ENCODE results near the gene INSIG2. TPM values are rescaled to one million over a fixed set of nuclear protein-coding genes. Genes with fewer than 3 reads are reported as not detected.

The INSIG2 gene
- total RNA-seq, 1 donor from 2014 or later, result 6.8 TPM

- no peak for ATAC-seq
Observed at GRCh38 chr2:118131771-118132170, 43.5 kb downstream of the INSIG2 start.

GRCh38 chr2:118133916-118134315 lies 45.6 kb downstream of the INSIG2 start:
- no peak for ATAC-seq

- no peak for ATAC-seq
Observed at GRCh38 chr2:118134650-118135049, 46.4 kb downstream of the INSIG2 start.

GRCh38 chr2:118145207-118145606 lies 56.9 kb downstream of the INSIG2 start:
- ATAC-seq, result no peak

GRCh38 chr2:118145806-118146205 lies 57.5 kb downstream of the INSIG2 start:
- no peak for ATAC-seq

- no peak for ATAC-seq
Observed at GRCh38 chr2:118146315-118147283, 58.3 kb downstream of the INSIG2 start.

GRCh38 chr2:118148133-118148532 lies 59.9 kb downstream of the INSIG2 start:
- ATAC-seq, result no peak

GRCh38 chr2:118148809-118149208 lies 60.5 kb downstream of the INSIG2 start:
- ATAC-seq, result no peak

- ATAC-seq, result no peak
Observed at GRCh38 chr2:118150294-118150693, 62.0 kb downstream of the INSIG2 start.

GRCh38 chr2:118151831-118152230 lies 63.6 kb downstream of the INSIG2 start:
- ATAC-seq, result no peak

GRCh38 chr2:118153433-118153832 lies 65.2 kb downstream of the INSIG2 start:
- ATAC-seq, result no peak

- ATAC-seq, result no peak
Observed at GRCh38 chr2:118154176-118154575, 65.9 kb downstream of the INSIG2 start.

Other genes with a start within 250 kb of the INSIG2 start
- gene CCDC93, start 74.4 kb upstream of the INSIG2 start, total RNA-seq, result 11.5 TPM

Measured in esophagus mucosa (tissue), 1 donor.